ENCODE results near the gene CDYL2.

CDYL2 gene

GRCh38 chr16:80592273-80592672, 212.1 kb downstream of the CDYL2 start:
- Histone ChIP-seq H3K4me2 (ENCODE audit: low read length) (no peak overlapping the region), H3K4me1 (ENCODE audit: control insufficient read depth, low read depth, low read length) (no peaks in the 10 kb centered on the region), H2AK5ac (ENCODE audit: low read length) (no peak overlapping the region), H4K5ac (ENCODE audit: low read length) (no peak overlapping the region), H2BK120ac (ENCODE audit: low read depth, low read length) (no peak overlapping the region), H3K79me1 (ENCODE audit: low read length) (no peaks in the 10 kb centered on the region), H3K36me3 (ENCODE audit: control insufficient read depth, insufficient read depth, low read length) (no peaks in the 10 kb centered on the region), H4K8ac (ENCODE audit: low read depth, low read length) (no peak overlapping the region), H3K18ac (ENCODE audit: low read length) (no peak overlapping the region), H3K23ac (ENCODE audit: low read length) (no peak overlapping the region), H3K56ac (ENCODE audit: low read length) (no peak overlapping the region), H3K27me3 (ENCODE audit: insufficient read depth, low read length, poor library complexity) (no peaks in the 10 kb centered on the region), H3K79me2 (ENCODE audit: control insufficient read depth, insufficient read depth, low read length) (no peaks in the 10 kb centered on the region), H2BK15ac (replicated peaks; ENCODE audit: low read depth) (no peak overlapping the region), H3K4me3 (ENCODE audit: low read length) (no peak overlapping the region), H3K27ac (ENCODE audit: low read depth, low read length) (no peak overlapping the region), H2BK5ac (ENCODE audit: low read length) (no peak overlapping the region), H3K4ac (ENCODE audit: low read depth, low read length) (no peak overlapping the region), H3K9ac (ENCODE audit: low read length) (no peak overlapping the region)
- DNase-seq, result no peak
- no CpG with 5 or more reads among the region's 2 CpGs for WGBS (ENCODE audit: extremely low coverage, insufficient coverage, low lambda C conversion rate)

GRCh38 chr16:80591071-80591915, 213.1 kb downstream of the CDYL2 start:
- WGBS (ENCODE audit: extremely low coverage, insufficient coverage, low lambda C conversion rate), result no CpG with 5 or more reads among the region's 7 CpGs

GRCh38 chr16:80587071-80587470, 217.3 kb downstream of the CDYL2 start:
- Histone ChIP-seq H3K36me3 (ENCODE audit: control insufficient read depth, insufficient read depth, low read length) (no peaks in the 10 kb centered on the region), H3K23ac (ENCODE audit: low read length) (no peak overlapping the region), H3K4me2 (ENCODE audit: low read length) (no peak overlapping the region), H4K8ac (ENCODE audit: low read depth, low read length) (no peak overlapping the region), H2BK15ac (replicated peaks; ENCODE audit: low read depth) (no peak overlapping the region), H3K4ac (ENCODE audit: low read depth, low read length) (no peak overlapping the region), H3K18ac (ENCODE audit: low read length) (no peak overlapping the region), H4K5ac (ENCODE audit: low read length) (no peak overlapping the region), H3K56ac (ENCODE audit: low read length) (no peak overlapping the region), H2BK120ac (ENCODE audit: low read depth, low read length) (no peak overlapping the region), H3K79me2 (ENCODE audit: control insufficient read depth, insufficient read depth, low read length) (no peaks in the 10 kb centered on the region), H3K4me3 (ENCODE audit: low read length) (no peak overlapping the region), H3K79me1 (ENCODE audit: low read length) (no peaks in the 10 kb centered on the region), H2BK5ac (ENCODE audit: low read length) (no peak overlapping the region), H2AK5ac (ENCODE audit: low read length) (no peak overlapping the region), H3K27me3 (ENCODE audit: insufficient read depth, low read length, poor library complexity) (no peaks in the 10 kb centered on the region), H3K4me1 (ENCODE audit: control insufficient read depth, low read depth, low read length) (no peaks in the 10 kb centered on the region), H3K27ac (ENCODE audit: low read depth, low read length) (no peak overlapping the region), H3K9ac (ENCODE audit: low read length) (no peak overlapping the region)
- no CpG with 5 or more reads among the region's 4 CpGs for WGBS (ENCODE audit: extremely low coverage, insufficient coverage, low lambda C conversion rate)
- no peak for DNase-seq

More at GRCh38 chr16:80591071-80591915, 213.1 kb downstream of the CDYL2 start:
- no peaks in the 10 kb centered on the region for H3K4me1 ChIP-seq (ENCODE audit: control insufficient read depth, low read depth, low read length)
- no peak overlapping the region for H3K27ac ChIP-seq (ENCODE audit: low read depth, low read length)
- no peak overlapping the region for H3K23ac ChIP-seq (ENCODE audit: low read length)
- no peak overlapping the region for H3K9ac ChIP-seq (ENCODE audit: low read length)
- no peak overlapping the region for H3K56ac ChIP-seq (ENCODE audit: low read length)
- DNase-seq, result no peak
- H2BK120ac ChIP-seq (ENCODE audit: low read depth, low read length), result no peak overlapping the region
- no peak overlapping the region for H3K4me2 ChIP-seq (ENCODE audit: low read length)
- H3K79me1 ChIP-seq (ENCODE audit: low read length), result no peaks in the 10 kb centered on the region
- no peaks in the 10 kb centered on the region for H3K79me2 ChIP-seq (ENCODE audit: control insufficient read depth, insufficient read depth, low read length)
- H3K4ac ChIP-seq (ENCODE audit: low read depth, low read length), result no peak overlapping the region
- no peak overlapping the region for H2BK5ac ChIP-seq (ENCODE audit: low read length)
- no peak overlapping the region for H2AK5ac ChIP-seq (ENCODE audit: low read length)
- H4K8ac ChIP-seq (ENCODE audit: low read depth, low read length), result no peak overlapping the region
- H3K18ac ChIP-seq (ENCODE audit: low read length), result no peak overlapping the region
- no peaks in the 10 kb centered on the region for H3K36me3 ChIP-seq (ENCODE audit: control insufficient read depth, insufficient read depth, low read length)
- no peak overlapping the region for H2BK15ac ChIP-seq (replicated peaks; ENCODE audit: low read depth)
- H3K27me3 ChIP-seq (ENCODE audit: insufficient read depth, low read length, poor library complexity), result no peaks in the 10 kb centered on the region
- H4K5ac ChIP-seq (ENCODE audit: low read length), result no peak overlapping the region
- no peak overlapping the region for H3K4me3 ChIP-seq (ENCODE audit: low read length)

GRCh38 chr16:80586476-80586875, 217.9 kb downstream of the CDYL2 start:
- H3K27me3 ChIP-seq (ENCODE audit: insufficient read depth, low read length, poor library complexity), result no peaks in the 10 kb centered on the region
- H3K27ac ChIP-seq (ENCODE audit: low read depth, low read length), result no peak overlapping the region
- no peak overlapping the region for H3K18ac ChIP-seq (ENCODE audit: low read length)
- H2BK5ac ChIP-seq (ENCODE audit: low read length), result no peak overlapping the region
- no peaks in the 10 kb centered on the region for H3K36me3 ChIP-seq (ENCODE audit: control insufficient read depth, insufficient read depth, low read length)
- no peak overlapping the region for H3K4me2 ChIP-seq (ENCODE audit: low read length)
- H3K23ac ChIP-seq (ENCODE audit: low read length), result no peak overlapping the region
- no peak overlapping the region for H4K8ac ChIP-seq (ENCODE audit: low read depth, low read length)
- H2AK5ac ChIP-seq (ENCODE audit: low read length), result no peak overlapping the region
- no peaks in the 10 kb centered on the region for H3K79me1 ChIP-seq (ENCODE audit: low read length)
- no peak overlapping the region for H3K56ac ChIP-seq (ENCODE audit: low read length)
- H3K4me3 ChIP-seq (ENCODE audit: low read length), result no peak overlapping the region
- no peak overlapping the region for H3K4ac ChIP-seq (ENCODE audit: low read depth, low read length)
- no peak overlapping the region for H2BK120ac ChIP-seq (ENCODE audit: low read depth, low read length)
- H3K9ac ChIP-seq (ENCODE audit: low read length), result no peak overlapping the region
- no peak overlapping the region for H4K5ac ChIP-seq (ENCODE audit: low read length)
- no peaks in the 10 kb centered on the region for H3K4me1 ChIP-seq (ENCODE audit: control insufficient read depth, low read depth, low read length)
- DNase-seq, result no peak
- H3K79me2 ChIP-seq (ENCODE audit: control insufficient read depth, insufficient read depth, low read length), result no peaks in the 10 kb centered on the region
- no peak overlapping the region for H2BK15ac ChIP-seq (replicated peaks; ENCODE audit: low read depth)

GRCh38 chr16:80585764-80586163, 218.6 kb downstream of the CDYL2 start:
- Histone ChIP-seq H2BK5ac (ENCODE audit: low read length) (no peak overlapping the region), H3K4me1 (ENCODE audit: control insufficient read depth, low read depth, low read length) (no peaks in the 10 kb centered on the region), H2BK15ac (replicated peaks; ENCODE audit: low read depth) (no peak overlapping the region), H3K79me1 (ENCODE audit: low read length) (no peaks in the 10 kb centered on the region), H3K56ac (ENCODE audit: low read length) (no peak overlapping the region), H4K5ac (ENCODE audit: low read length) (no peak overlapping the region), H4K8ac (ENCODE audit: low read depth, low read length) (no peak overlapping the region), H3K27me3 (ENCODE audit: insufficient read depth, low read length, poor library complexity) (no peaks in the 10 kb centered on the region), H2AK5ac (ENCODE audit: low read length) (no peak overlapping the region), H2BK120ac (ENCODE audit: low read depth, low read length) (no peak overlapping the region), H3K4me3 (ENCODE audit: low read length) (no peak overlapping the region), H3K79me2 (ENCODE audit: control insufficient read depth, insufficient read depth, low read length) (no peaks in the 10 kb centered on the region), H3K36me3 (ENCODE audit: control insufficient read depth, insufficient read depth, low read length) (no peaks in the 10 kb centered on the region), H3K9ac (ENCODE audit: low read length) (no peak overlapping the region), H3K4ac (ENCODE audit: low read depth, low read length) (no peak overlapping the region), H3K27ac (ENCODE audit: low read depth, low read length) (no peak overlapping the region), H3K4me2 (ENCODE audit: low read length) (no peak overlapping the region), H3K23ac (ENCODE audit: low read length) (no peak overlapping the region), H3K18ac (ENCODE audit: low read length) (no peak overlapping the region)
- WGBS (ENCODE audit: extremely low coverage, insufficient coverage, low lambda C conversion rate), result no CpG with 5 or more reads among the region's 4 CpGs
- DNase-seq, result no peak

GRCh38 chr16:80583466-80583865, 220.9 kb downstream of the CDYL2 start:
- Histone ChIP-seq H3K23ac (ENCODE audit: low read length) (no peak overlapping the region), H3K56ac (ENCODE audit: low read length) (no peak overlapping the region), H3K27me3 (ENCODE audit: insufficient read depth, low read length, poor library complexity) (no peaks in the 10 kb centered on the region), H3K36me3 (ENCODE audit: control insufficient read depth, insufficient read depth, low read length) (no peaks in the 10 kb centered on the region), H3K27ac (ENCODE audit: low read depth, low read length) (no peak overlapping the region), H3K4ac (ENCODE audit: low read depth, low read length) (no peak overlapping the region), H3K79me1 (ENCODE audit: low read length) (no peaks in the 10 kb centered on the region), H3K4me2 (ENCODE audit: low read length) (no peak overlapping the region), H3K9ac (ENCODE audit: low read length) (no peak overlapping the region), H3K79me2 (ENCODE audit: control insufficient read depth, insufficient read depth, low read length) (no peaks in the 10 kb centered on the region), H4K5ac (ENCODE audit: low read length) (no peak overlapping the region), H2BK120ac (ENCODE audit: low read depth, low read length) (no peak overlapping the region), H2BK15ac (replicated peaks; ENCODE audit: low read depth) (no peak overlapping the region), H3K4me1 (ENCODE audit: control insufficient read depth, low read depth, low read length) (no peaks in the 10 kb centered on the region), H3K18ac (ENCODE audit: low read length) (no peak overlapping the region), H4K8ac (ENCODE audit: low read depth, low read length) (no peak overlapping the region), H2AK5ac (ENCODE audit: low read length) (no peak overlapping the region), H2BK5ac (ENCODE audit: low read length) (no peak overlapping the region), H3K4me3 (ENCODE audit: low read length) (no peak overlapping the region)
- no peak for DNase-seq
- no CpG with 5 or more reads among the region's 3 CpGs for WGBS (ENCODE audit: extremely low coverage, insufficient coverage, low lambda C conversion rate)

All from mesendoderm (in vitro differentiated cells).